Measurements from ENCODE around the gene USP6NL.

USP6NL gene

DNA sequence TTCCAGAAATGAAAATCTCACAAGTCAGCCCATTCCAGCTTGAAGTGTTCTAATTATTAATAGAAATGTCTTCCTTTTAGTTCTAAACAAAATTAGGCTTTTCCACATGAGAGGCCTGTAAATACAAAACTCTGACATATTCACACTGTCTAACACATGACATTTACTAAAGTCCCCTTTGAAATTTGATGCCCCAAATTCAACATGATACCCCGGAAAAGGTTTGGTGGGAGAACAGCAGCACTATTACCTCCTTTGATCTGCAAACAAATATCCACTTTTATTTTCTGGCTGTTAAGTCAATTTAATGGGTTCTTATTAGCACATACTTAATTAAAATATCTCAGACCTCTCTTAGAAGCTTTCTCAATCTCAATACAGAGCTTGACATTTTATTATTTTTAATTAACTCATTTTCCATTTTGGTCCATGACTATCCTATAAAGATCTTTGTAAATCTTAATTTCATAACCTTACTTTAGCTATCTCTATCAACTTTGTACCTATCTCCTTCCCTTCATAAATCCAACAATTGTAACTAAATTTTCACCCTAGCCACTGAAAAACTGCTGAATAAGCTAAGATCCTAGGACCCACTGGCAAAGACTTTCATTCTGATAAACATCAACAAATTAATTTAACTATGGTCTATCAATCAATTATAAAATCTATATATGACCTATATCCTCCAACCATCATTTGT lies 63.2 kb downstream of the USP6NL start:
- no peak for DNase-seq

DNA sequence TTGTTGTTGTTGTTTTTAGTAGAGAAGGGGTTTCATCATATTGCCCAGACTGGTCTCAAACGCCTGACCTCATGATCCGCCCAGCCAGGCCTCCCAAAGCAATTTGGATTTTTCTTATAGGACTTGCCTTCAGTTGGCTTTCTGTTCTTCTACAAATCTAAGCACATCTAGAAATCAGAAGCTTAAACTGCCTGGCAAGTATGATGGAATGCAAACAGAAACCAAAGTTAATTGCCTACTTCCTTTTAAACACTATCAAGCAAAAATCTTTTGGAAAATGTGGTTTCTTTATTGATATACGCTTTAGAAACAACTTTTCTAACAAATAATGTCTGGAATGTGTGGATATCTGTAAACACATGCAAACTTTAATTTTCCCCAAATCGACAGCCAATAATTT lies 64.9 kb downstream of the USP6NL start:
- no peak for DNase-seq

DNA sequence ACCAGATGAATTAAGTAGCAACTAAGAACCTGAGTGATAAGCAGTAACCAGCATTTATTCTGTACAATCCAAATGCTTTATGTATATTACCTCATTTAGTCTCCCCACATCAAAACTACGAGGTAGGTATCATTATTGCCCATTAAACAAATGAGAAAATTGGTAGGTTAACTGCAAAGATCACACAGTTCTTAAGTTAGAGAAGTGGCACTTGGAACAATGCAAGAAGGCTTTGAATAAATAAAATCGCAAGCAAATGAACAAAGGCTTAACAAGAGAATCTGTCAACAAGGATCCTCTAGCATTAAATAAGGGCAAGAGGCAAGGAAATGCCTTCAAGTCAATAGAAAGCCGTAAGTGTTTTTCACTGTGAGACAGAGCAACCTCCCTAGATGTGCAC lies 70.2 kb downstream of the USP6NL start:
- no peak for DNase-seq

DNA sequence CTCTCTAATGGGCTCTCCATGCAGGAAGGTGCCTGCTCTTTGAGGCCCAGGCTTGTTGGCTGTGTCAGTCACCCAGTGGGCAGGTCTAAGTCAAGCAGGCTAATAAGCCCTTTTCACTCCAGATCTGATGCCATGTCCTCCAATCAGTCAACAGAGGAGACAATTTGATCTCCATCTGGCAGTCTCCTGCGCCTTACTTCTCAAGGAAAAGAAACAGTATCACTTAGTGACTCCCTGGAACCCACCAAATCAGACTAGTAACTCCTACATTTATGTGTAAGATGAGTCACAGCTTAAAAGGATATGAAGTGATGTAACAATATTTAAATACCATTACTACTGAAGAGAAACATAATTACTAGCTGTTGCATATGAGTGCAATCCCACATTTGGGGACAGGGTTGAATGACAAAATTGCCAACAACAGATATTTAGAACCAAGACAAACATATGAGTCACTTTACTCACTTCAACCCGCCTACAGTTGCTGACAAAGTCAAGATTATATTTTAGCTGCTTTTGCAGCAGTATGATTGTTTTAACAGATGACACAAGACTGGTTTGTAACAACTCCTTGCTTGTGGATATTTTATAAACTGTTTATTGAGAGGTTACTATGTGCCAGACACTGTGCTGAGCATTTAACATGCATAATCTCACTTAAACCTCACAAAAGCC lies 72.1 kb downstream of the USP6NL start:
- peak; percentile 25 for DNase-seq

DNA sequence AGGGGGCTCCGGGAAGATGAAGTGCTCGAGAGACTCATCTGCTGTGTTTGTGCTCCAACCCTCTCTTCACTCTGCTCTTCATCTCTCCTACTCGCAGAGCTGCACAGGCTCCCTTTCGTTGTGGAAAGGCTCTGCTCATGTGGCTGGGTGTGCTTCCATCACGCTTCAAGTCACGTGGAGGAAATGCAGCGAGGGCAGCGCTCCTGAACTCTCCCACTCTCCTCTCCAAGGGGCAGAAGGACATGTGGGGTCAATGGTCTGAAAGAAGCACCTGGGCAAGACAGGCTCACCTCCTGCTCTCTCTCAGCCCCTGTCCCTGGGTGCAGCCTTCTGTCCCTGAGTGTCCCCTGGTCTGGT lies 72.6 kb downstream of the USP6NL start:
- DNase-seq, result no peak

DNA sequence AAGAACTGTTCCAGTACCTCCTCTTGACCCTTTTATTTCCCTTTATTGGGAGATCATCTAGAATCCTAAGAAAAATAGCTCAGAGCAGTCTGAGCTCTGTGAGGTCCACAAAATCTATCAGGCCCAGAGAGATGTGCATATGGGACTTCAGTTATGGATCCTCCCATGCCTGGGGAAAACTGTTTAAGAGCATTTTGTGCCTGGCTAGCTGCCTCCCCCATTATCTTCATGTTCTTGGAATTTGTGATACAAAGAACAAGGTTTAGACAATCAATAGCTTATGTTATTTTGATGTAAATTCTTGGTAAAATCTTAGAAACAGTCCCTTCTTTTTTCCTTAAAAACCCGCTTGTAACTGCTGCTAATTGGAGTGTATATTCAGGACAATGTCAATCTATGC lies 75.2 kb downstream of the USP6NL start:
- no peak for DNase-seq

DNA sequence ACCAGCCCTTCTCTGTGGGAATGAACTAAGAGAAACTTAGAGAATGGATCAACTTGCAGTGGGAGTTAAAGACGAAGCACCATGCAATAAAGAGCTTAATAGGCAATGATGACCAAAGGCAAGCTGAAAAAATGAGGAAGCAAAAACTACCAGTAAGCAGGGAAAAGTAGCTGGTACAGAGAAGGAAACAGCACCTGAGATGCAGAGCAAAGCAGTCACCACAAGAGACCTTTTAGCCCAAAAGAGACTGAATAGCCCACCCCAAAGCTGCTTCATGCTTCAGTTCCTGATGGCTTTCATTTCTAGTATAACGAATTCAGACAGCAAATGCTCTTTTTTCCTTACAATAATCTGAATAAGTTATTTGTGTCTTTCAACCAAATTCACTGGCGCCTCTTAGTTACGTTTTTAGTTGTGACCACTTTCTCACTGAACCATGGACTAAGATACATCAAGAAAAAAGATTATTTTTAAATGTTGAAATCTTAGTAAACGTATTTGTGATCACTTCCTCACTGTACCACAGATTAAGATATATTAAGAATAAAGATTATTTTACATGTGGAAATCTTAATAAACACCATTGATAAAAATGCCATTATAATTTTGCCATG lies 76.0 kb downstream of the USP6NL start:
- peak; percentile 30 for DNase-seq

DNA sequence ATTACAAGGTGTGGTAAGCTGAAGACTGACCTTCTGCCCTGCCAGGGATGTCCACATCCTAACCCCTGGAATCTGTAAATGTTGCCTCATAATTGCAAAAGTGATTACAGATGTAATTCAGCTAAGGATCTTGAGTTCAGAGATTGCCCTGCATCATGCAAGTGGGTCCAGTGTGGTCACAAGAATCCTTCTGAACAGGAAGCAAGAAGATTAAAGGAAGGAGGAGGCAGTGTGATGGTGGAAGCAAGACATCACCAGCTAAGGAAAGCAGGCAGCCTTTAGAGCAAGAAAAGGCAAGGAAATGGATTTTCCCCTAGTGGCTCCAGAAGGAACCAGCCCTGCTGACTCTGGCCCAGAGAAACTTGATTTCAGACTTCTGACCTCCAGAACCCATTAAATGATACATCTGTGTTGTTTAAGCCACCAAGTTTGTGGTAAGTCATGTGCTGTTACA lies 78.1 kb downstream of the USP6NL start:
- peak; percentile 68 for DNase-seq

DNA sequence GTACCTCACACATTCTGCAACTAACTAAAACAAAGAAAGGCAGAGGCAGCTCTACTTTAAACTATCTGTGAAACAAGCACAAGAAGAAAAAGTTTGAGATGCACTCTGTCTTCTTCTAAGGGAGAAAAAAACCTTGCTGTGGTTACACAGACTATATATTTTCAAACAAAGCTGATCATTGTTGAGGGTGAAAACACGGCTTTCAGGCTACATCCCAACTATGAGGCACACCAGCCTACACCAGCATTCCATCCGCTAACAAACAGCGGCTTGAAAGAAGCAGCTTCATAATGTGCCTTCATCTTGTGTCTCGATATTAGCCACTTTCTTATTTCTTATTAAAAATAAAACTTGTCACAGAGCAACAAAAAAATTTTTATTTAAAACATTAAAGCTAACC lies 79.1 kb downstream of the USP6NL start:
- no peak for DNase-seq

DNA sequence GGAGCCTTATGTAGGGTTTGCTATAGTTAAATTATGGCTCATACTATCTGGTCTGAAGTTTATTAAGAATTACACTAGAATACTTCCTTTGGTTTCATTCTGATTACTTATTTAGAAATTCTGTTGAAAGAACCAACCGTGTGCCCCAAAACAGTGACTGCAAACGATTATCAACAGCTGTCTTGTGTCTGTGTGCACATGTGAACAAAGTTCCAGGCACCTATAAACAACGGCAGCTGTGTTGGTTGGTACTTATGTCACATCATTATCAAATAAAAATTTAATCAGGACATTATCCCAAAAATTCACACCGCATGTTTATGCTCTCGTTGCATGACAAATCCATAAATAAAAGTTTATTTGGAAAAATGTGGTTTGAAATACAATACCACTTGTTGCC lies 80.6 kb downstream of the USP6NL start:
- no peak for DNase-seq

DNA sequence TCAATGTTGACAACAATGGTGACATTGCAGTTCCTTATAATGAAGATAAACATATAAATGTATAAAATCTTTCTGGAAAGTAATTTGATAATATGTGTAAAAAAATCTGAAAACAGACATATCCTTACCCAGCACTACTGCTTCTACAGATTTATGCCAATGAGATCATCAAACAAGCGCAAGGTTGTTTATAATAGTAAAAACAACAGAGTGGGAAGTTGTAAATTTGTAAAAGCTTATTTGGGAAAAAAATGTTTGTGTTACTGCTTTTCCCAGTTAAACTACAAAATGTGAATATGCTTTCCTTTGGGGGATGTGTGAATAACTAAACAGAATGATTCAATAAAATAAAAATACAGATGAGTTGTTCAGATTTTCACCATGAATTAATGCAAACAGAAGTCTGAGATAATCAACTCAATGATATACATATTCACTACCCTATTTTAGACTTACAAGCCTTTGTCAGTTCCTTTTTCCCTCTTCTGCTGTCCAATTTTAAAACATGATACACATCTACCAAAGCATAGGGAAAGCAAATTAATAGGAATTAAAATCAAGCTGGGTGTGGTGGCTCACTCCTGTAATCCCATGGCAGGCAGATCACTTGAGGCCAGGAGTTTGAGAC lies 82.1 kb downstream of the USP6NL start:
- no peak for DNase-seq

DNA sequence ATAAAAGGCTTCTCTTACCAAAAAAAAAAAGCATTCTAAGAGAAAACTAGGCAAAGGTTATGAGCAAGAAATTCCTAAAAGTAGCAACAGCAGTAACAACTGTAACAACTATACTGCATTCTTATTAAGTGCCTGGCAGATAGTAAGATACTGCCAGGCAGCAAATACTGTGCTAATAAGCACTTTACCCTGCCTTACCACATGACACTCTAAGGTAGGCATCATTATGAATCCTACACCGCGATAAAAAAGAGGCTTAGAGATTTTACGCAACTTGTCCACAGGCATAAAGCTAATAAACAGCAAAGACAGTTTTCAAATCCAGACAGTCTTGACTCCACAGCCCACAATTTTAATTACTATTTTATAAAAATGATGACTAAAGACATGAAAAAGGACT lies 83.2 kb downstream of the USP6NL start:
- peak; percentile 26 for DNase-seq

DNA sequence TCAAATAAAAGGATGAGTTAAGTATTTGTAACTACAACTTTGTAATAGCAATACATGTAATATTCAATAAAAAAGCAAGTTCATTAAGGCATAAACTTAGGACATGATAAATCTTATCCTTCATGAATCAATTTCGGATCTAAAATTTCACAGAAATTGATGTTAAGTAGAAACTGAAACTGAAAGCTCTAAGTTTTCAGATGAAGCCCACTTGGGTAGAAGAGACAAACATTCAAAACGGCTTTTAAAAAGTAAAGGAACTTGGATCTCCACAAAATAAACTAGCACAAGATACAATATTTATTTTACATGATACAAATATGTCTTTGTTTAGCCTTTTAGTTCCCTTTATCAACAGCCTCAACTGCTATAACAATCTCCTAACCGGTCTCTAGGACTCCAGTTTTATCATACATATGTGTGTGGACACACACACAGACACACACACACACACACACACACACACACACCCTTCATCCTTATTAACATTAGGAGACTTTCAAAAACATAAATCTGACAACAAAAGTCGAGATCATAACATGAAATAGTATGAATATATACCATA lies 83.7 kb downstream of the USP6NL start:
- peak; percentile 34 for DNase-seq

DNA sequence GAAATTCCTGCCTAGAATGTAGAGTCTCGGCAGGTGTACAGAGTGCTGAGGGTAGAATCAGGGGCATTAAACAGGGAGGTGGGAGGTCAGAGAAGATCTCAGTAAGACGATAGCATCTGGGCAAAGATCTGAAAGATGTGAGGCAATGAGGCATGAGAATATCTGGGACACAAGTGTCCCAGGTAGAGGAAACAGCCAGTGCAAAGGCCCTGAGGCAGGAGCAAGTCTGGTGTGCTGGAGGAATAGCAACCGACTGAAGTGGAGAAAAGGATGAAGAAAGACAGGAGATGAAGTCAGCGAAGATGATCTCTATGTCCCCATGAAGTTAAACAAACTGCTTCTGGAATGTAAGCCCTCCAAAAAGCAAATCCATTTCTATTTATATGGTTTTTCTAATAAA lies 84.4 kb downstream of the USP6NL start:
- DNase-seq, result no peak

DNA sequence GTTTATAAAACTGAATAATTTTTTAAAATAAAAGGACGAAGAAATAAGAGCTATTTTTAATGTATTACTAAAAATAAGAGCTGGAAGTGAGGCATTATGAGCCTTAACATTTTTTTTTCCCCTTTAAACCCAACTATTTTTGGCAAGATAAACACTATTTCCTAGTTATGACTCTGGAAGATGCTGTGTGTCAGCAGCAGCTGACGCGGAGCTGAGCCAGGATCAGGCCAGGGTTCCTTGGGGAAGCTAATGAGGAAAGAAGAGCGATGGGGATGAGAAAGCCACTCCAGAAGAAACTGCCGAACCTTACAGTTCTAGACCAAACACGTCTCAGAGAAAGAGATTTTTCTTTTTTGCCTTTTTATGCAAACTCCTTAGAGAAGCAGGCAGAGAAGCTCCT lies 85.9 kb downstream of the USP6NL start:
- no peak for DNase-seq

DNA sequence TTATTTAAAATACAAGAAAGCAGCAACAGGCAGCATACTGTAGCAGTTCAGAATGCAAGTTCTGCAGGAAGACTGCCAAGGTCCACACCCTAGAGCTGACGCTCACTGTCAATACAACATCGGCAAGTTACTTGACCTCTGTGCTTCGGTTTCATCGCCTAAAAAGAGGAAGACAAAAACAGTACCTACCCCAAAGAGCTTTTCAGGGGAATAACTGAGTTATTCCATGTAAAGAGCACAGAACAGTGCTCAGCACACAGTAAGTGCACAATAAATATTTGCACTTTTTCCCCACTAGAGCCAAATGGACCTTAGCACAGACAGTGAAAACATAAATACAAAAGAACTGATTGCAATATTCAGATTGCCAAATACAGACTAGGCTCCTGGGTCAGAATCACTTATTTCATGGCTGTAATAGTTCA lies 88.6 kb downstream of the USP6NL start:
- no peak for DNase-seq

DNA sequence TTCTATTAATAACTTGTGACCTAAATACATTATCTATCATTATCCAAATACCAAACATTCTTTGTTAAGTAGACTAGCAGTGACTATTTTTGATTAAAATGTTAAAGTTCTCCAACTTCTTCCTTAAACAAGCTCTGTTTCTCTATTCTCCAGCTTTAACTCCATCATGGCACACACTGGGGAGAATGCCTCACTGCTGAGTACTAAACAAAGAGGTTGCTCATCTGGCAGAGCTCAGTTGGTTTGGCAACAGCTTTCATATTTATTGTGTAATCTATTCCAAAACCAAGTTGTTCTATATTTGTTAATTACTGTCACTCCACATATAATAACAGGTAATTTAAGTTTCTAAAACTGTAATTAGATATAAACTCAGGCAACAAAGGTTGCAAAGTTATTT lies 89.6 kb downstream of the USP6NL start:
- no peak for DNase-seq

DNA sequence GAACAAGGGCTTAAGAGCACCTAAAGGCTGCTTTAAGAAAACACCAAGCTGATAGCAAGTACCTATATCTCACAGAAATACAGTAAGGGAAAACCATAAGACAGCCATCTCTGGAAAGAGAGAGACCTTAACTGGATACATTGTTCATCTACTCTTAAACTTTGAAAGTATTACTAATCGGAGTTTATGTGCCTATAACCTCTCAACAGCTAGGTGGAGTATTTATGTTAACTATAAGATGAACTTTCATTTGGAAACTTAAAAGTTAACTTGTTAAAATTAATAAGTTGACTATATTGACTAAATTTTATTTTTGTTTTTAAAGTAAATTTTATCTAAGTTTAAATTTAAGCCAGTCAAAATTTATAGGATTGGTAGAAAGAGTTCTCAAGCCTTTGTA lies 90.6 kb downstream of the USP6NL start:
- DNase-seq, result peak; percentile 34

DNA sequence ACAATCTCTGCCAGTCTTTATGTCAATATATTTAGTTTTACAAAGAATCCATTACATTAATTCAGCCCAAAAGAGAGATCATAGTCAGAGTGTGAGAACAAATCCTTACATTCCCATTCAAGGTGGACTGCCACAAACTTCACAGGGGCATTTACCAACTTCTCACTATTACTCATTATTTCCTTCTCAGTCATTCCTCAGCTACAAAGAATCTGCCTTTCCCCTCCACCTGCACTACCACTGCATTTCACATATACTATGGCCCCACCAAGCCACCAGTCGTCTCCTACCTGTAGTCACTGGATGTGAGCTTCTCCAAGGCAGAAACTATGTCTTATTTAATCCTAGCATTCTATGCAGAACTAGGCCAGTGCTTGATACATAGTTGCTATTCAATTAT lies 94.3 kb downstream of the USP6NL start:
- DNase-seq, result no peak

DNA sequence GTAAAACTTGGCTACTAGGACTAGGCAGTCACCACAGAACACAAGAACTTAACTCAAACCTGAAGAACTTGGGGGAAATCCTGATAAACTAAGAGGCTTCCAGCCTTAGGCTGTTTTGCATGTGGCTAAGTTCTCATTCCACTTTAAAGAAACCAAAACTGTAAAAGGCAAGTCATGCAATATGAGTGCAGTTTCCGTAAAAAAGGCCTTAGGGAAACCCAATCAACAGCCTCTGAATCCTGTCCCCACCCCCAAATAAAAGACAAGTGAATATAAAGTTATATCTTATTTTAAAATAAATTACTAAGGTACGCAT lies 95.1 kb downstream of the USP6NL start:
- peak; percentile 35 for DNase-seq

DNA sequence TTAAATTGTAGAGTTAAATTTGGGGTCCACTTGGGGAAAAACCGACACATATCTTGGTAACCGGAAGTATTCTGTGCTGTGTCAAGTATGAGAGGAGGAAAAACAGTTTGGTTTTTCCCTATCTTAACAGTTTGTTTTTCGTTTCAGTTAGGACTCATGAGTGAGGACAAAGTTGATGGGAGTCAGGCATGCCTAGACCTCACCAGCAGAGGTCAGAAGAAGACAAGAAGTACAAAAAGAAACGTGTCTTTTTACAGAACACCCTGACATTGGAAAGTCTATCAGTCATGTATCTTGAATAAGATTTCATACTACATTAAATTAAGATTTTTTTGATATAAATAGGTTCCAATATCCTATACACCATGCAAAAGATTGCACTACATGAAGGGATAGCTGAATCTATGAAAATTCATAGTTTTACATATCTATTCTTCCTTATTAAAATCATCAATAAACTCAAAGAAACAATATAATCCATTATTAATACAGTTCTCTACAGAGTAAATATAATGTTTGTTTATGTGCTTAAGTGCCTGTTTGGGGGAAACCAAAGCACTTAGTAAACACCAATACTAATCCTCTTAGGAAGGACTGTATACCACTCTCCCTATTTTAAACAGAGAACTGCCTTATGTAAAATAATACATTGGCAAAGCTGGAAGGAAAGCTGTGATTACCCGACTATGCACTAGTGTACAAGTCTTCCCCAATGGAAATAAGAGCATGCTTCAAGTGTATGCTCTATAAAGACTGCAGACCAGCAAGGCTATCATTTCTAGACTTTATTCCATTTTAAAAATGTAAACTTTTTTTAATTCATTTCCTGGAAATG lies 95.6 kb downstream of the USP6NL start:
- DNase-seq, result peak; percentile 89

DNA sequence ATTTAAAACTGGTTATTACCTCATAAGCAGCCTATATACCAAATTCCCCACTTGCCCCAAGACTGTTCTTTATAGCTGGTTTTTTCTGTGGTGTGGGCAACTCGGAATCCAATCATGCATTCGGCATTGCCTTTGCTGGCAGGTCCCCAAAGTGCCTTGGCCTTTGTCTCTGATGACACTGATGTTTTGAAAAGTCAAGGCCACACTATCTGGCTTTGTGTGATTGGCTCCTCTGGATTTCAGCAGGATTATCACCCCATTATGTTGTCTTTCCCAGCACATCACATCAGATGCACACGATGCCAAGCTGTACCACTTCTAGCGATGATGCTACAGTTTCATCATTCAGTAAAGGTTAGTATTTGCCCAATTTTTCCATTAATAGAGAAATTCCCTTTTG lies 97.7 kb downstream of the USP6NL start:
- DNase-seq, result no peak

DNA sequence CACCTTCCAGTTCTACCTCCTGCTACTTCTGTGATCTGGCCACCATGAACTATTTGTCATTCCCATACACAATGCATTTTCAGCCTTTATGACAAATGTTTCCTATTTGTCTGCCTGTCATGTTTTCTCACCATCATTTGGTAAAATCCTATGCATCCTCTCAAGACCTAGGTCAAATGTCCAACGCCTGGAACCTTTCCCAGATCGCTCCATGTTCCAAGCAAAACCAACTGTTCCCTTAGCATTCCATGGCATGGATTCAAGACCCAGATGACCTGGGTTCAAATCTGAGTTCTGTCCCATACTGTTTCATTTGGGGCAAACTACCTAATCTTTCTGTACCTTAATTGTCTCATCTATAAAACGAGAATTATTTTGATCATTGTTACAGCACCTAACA lies 98.9 kb downstream of the USP6NL start:
- DNase-seq, result no peak

Measured in hematopoietic multipotent progenitor cell treated with erythropoietin and hydrocortisone succinate and interleukin-3 and kit ligand, for 4 days (in vitro differentiated cells).